Mucosa of rectum (tissue), 2 donors: Measurements from ENCODE around the gene VGLL2.
"Not testable (repeated sequence)": the region's sequence is repeated elsewhere in the genome, so short reads cannot be mapped to it uniquely, and the experiment has no call there.

ENCODE experiments used
- H3K27ac ChIP-seq, 2 donors: one replicate each; pipeline ENCODE4 v1.7.0; 2013; ENCODE audit warnings: inconsistent platforms in 2 of 2, low read depth in 2 of 2, low read length in 2 of 2
- H3K27me3 ChIP-seq, 2 donors: one replicate each; pipeline ENCODE4 v1.7.0; 2013; ENCODE audit warnings: low read length in 2 of 2; ENCODE audit not compliant: control insufficient read depth in 2 of 2, insufficient read depth in 2 of 2
- H3K36me3 ChIP-seq, 2 donors: one replicate each; pipeline ENCODE4 v1.7.0; 2013; ENCODE audit warnings: low read length in 2 of 2; ENCODE audit not compliant: control insufficient read depth in 2 of 2, insufficient read depth in 2 of 2
- H3K4me1 ChIP-seq, 2 donors: one replicate each; pipeline ENCODE4 v1.7.0; 2013; ENCODE audit warnings: low read length in 2 of 2, mild to moderate bottlenecking in 1 of 2; ENCODE audit not compliant: control insufficient read depth in 2 of 2, insufficient read depth in 2 of 2
- H3K4me3 ChIP-seq, 2 donors: one replicate each; pipeline ENCODE4 v1.7.0; 2013; ENCODE audit warnings: low read length in 2 of 2
- H3K9ac ChIP-seq, 2 donors: one replicate each; pipeline ENCODE4 v1.7.0; 2013; ENCODE audit warnings: low read length in 2 of 2, low read depth in 1 of 2, mild to moderate bottlenecking in 1 of 2
- H3K9me3 ChIP-seq, 2 donors: one replicate each; pipeline ENCODE4 v1.7.0; 2013; ENCODE audit warnings: low read length in 2 of 2; ENCODE audit not compliant: control insufficient read depth in 2 of 2
- donor health status: healthy.
- donor health status: Normal muscosa, but diverticular disease.

VGLL2 gene

GRCh38 chr6:117244571-117244970, 20.8 kb upstream of the VGLL2 start:
- H3K27me3 ChIP-seq, H3K4me1 ChIP-seq: not testable (repeated sequence)

DNA sequence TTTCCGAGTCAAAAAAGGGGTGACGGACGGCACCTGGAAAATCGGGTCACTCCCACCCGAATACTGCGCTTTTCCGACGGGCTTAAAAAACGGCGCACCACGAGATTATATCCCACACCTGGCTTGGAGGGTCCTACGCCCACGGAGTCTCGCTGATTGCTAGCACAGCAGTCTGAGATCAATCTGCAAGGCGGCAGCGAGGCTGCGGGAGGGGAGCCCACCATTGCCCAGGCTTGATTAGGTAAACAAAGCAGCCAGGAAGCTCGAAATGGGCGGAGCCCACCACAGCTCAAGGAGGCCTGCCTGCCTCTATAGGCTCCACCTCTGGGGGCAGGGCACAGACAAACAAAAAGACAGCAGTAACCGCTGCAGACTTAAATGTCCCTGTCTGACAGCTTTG, 20.4 kb upstream of the VGLL2 start:
- H3K27me3 ChIP-seq, H3K4me3 ChIP-seq, H3K36me3 ChIP-seq, H3K9me3 ChIP-seq, H3K27ac ChIP-seq, H3K9ac ChIP-seq, H3K4me1 ChIP-seq: not testable (repeated sequence)

More at GRCh38 chr6:117244571-117244970, 20.8 kb upstream of the VGLL2 start:
- H3K27ac ChIP-seq, H3K9me3 ChIP-seq, H3K36me3 ChIP-seq, H3K4me3 ChIP-seq, H3K9ac ChIP-seq: not testable (repeated sequence)

DNA sequence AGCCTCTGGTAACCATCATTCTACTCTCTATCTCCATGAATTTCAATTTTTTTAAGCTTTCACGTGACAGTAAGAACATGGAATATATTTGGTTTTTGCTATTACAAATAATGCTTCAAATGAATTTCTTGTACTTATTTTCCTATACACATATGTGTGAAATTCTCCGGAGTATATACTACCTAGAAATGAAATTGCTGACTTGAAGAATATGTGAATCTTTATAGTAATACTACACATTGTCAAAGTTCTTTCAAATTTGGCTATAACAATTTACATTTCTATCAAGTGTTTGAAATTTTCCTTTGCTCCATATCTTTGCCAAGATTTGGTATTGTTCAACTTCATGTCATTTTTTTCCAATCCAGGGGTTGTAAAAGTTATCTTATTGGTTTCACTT, 11.6 kb upstream of the VGLL2 start:
- Histone ChIP-seq H3K9me3 (no peaks in the 10 kb centered on the region), H3K9ac (no peak overlapping the region), H3K4me3 (no peak overlapping the region), H3K4me1 (no peaks in the 10 kb centered on the region), H3K27me3 (no peaks in the 10 kb centered on the region), H3K36me3 (no peaks in the 10 kb centered on the region), H3K27ac (no peak overlapping the region)

DNA sequence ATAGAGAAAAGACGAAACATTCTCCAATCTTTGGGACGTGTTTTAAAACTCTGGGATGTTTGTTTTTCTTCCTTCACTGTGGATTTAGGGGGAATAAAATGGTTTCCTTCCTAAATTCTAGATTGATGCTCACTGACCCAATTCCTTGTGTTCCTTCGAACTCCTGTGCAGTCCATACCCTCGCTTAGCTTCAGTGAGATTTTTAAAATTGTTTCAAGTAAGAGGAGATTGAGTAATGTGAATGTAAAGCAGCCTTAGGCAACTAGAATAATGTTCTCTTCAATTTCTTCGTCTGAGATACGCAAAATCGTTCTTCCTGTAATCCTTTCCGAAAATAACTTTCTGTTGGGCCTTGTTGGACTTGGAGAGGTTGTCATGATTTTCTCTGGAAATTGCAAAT, 2.6 kb upstream of the VGLL2 start:
- Histone ChIP-seq H3K4me1 (peaks cover 5 to 12% of the 10 kb centered on the region in 2 donors), H3K36me3 (no peaks in the 10 kb centered on the region), H3K9ac (no peak overlapping the region), H3K27me3 (peaks cover 52 to 55% of the 10 kb centered on the region in 2 donors), H3K9me3 (no peaks in the 10 kb centered on the region), H3K27ac (no peak overlapping the region), H3K4me3 (no peak overlapping the region)

DNA sequence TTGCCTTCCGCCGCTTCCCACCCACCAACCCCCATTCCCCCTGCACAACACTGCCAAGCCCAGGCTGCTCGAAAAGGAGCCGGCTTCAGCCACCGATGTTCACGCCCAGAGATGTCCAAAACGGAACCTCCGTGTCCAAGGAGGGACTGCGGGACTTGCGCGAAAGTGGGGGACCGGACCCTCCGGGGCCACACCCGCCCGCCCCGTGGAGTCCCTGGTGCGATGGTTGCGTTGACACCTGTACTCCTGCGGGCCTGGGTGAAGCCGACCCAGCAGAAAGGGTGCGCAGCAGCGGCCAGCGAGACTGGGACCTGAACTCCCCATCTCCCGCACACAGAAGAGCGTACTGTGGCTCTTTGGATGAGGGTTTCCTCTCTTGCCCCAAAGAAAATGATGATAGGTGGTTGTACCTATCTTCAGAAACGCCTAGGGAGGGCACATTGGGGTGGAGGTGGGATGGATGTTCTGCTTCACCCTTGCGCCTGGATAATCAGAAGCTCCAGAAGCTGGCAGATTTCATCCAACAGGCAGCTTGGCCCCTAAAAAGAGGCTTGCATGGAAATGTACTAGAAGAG, 1.9 kb upstream of the VGLL2 start:
- Histone ChIP-seq H3K27me3 (peaks cover 59 to 62% of the 10 kb centered on the region in 2 donors), H3K36me3 (no peaks in the 10 kb centered on the region), H3K4me3 (no peak overlapping the region), H3K27ac (no peak overlapping the region), H3K9me3 (no peaks in the 10 kb centered on the region), H3K4me1 (peaks cover 5 to 12% of the 10 kb centered on the region in 2 donors), H3K9ac (no peak overlapping the region)

DNA sequence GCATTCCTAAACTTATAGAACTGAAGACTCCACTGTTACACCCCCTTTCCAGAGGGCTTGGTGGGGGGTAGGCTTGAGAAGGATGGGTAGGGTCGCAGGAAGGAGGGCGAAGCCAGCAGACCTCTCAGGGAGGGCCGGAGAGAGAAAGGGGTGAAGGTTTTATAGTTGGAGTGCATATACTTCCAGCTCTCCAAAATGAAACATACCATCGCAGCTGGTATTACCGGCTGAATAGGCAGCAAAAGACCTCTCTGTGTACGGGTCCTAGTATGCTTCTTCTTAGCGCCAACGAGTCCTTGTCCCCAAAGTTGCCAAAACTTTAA, 1.0 kb upstream of the VGLL2 start:
- Histone ChIP-seq H3K27ac (no peak overlapping the region), H3K9ac (no peak overlapping the region), H3K4me1 (peaks cover 5 to 12% of the 10 kb centered on the region in 2 donors), H3K36me3 (no peaks in the 10 kb centered on the region), H3K9me3 (no peaks in the 10 kb centered on the region), H3K4me3 (peak overlapping the region; percentile 25 to 64), H3K27me3 (peaks cover 68 to 70% of the 10 kb centered on the region in 2 donors)

GRCh38 chr6:117264692-117265409, 507 bp upstream of the VGLL2 start:
- Histone ChIP-seq H3K27me3 (peaks cover 73 to 75% of the 10 kb centered on the region in 2 donors), H3K4me3 (peak overlapping the region; percentile 25 to 64), H3K36me3 (no peaks in the 10 kb centered on the region), H3K27ac (no peak overlapping the region), H3K9ac (no peak overlapping the region), H3K9me3 (no peaks in the 10 kb centered on the region), H3K4me1 (peaks cover 6 to 12% of the 10 kb centered on the region in 2 donors)

- H3K4me1 ChIP-seq = peaks cover 10 to 16% of the 10 kb centered on the region in 2 donors
- H3K9ac ChIP-seq = no peak overlapping the region
- H3K36me3 ChIP-seq = no peaks in the 10 kb centered on the region
- no peaks in the 10 kb centered on the region for H3K9me3 ChIP-seq
- H3K4me3 ChIP-seq = peak overlapping the region; percentile 49 to 52
- no peak overlapping the region for H3K27ac ChIP-seq
- peaks cover 72 to 85% of the 10 kb centered on the region in 2 donors for H3K27me3 ChIP-seq
Observed at GRCh38 chr6:117266257-117267053, 1.1 kb downstream of the VGLL2 start.

DNA sequence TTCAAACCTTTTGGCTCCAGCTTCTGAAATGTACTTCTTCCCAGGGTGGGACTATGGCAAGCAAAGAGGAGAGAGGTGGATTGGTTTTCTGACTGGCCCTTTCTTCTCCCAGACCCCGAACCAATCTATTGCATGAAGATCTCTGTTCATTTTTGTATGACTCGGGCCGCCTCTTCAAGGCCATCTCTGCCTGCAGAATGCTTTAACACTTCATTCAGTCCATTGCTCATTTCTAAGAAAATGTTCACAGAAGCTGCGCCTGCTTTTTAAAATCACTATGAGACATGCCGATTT, 1.6 kb downstream of the VGLL2 start:
- peaks cover 73 to 88% of the 10 kb centered on the region in 2 donors for H3K27me3 ChIP-seq
- no peaks in the 10 kb centered on the region for H3K36me3 ChIP-seq
- no peak overlapping the region for H3K4me3 ChIP-seq
- H3K4me1 ChIP-seq = peaks cover 10 to 16% of the 10 kb centered on the region in 2 donors
- H3K27ac ChIP-seq = no peak overlapping the region
- no peaks in the 10 kb centered on the region for H3K9me3 ChIP-seq
- H3K9ac ChIP-seq = no peak overlapping the region

- Histone ChIP-seq H3K4me3 (no peak overlapping the region), H3K27ac (no peak overlapping the region), H3K4me1 (peaks cover 10 to 16% of the 10 kb centered on the region in 2 donors), H3K27me3 (peaks cover 77 to 91% of the 10 kb centered on the region in 2 donors), H3K36me3 (no peaks in the 10 kb centered on the region), H3K9me3 (no peaks in the 10 kb centered on the region), H3K9ac (no peak overlapping the region)
Observed at GRCh38 chr6:117267766-117268534, 2.6 kb downstream of the VGLL2 start.
